K562 (cell line): ENCODE data around the gene TGFBR3L. TPM values are rescaled to one million over a fixed set of nuclear protein-coding genes. Genes with fewer than 3 reads are reported as not detected.
A peak's percentile ranks its signal among the peaks of the same experiment; 100 is the strongest.

Source experiments
- BHLHE40 ChIP-seq: IDR thresholded peaks from 2 replicates; pipeline ENCODE4 v1.6.1; 2011; ENCODE audit warnings: low read length, improper control_type of control experiment
- CBFA2T3 ChIP-seq: fragments of 450-650 bp; IDR thresholded peaks from 2 replicates; pipeline ENCODE4 v1.6.1; 2017
- CBX8 ChIP-seq: fragments of 200-600 bp; sonication (generic); IDR thresholded peaks from 2 replicates; pipeline ENCODE4 v1.6.1; 2012; ENCODE audit warnings: borderline replicate concordance, mixed run types, low read depth, mild to moderate bottlenecking, moderate library complexity, mixed read lengths, low read length, control low read depth, inconsistent platforms; ENCODE audit not compliant: poor library complexity, severe bottlenecking; ENCODE audit errors: extremely low read depth
- ELF2 ChIP-seq: fragments of 250-450 bp; sonication (Bioruptor Pico); IDR thresholded peaks from 2 replicates; pipeline ENCODE4 v1.5.0; 2021; ENCODE audit warnings: mild to moderate bottlenecking
- ELK3 ChIP-seq: fragments of 450-650 bp; formaldehyde crosslinking; IDR thresholded peaks from 2 replicates; pipeline ENCODE4 v1.4.0; 2020; ENCODE audit warnings: mild to moderate bottlenecking
- FOXP1 ChIP-seq: sonication (generic); formaldehyde crosslinking; IDR thresholded peaks from 2 replicates; pipeline ENCODE4 v1.8.0; 2022; ENCODE audit warnings: mild to moderate bottlenecking, missing genetic modification reagents
- HDGF ChIP-seq: fragments of 450-650 bp; IDR thresholded peaks from 2 replicates; pipeline ENCODE4 v1.6.1; 2016
- HMGN3 ChIP-seq: IDR thresholded peaks from 2 replicates; pipeline ENCODE4 v1.6.1; 2011; ENCODE audit warnings: borderline replicate concordance, low read depth, mild to moderate bottlenecking, mixed read lengths, low read length; ENCODE audit not compliant: insufficient read length; ENCODE audit errors: extremely low read depth
- NRF1 ChIP-seq, 2 experiments: fragments of 450-650 bp; IDR thresholded peaks in 1 of 2; conservative IDR thresholded peaks in 1 of 2; 2 replicates each; pipeline ENCODE4 v1.6.1; 2014; ENCODE audit warnings: mild to moderate bottlenecking in 2 of 2
- PCBP1 ChIP-seq: fragments of 200-400 bp; formaldehyde crosslinking; IDR thresholded peaks from 2 replicates; pipeline ENCODE4 v1.6.1; 2018; ENCODE audit warnings: mild to moderate bottlenecking, low read depth, low read length; ENCODE audit not compliant: poor library complexity, severe bottlenecking
- PHF20 ChIP-seq: fragments of 450-650 bp; IDR thresholded peaks from 2 replicates; pipeline ENCODE4 v1.6.1; 2018; ENCODE audit not compliant: partially characterized antibody
- SMC3 ChIP-seq: conservative IDR thresholded peaks from 2 replicates; pipeline ENCODE4 v1.6.1; 2011; ENCODE audit warnings: low read depth, low read length, improper control_type of control experiment; ENCODE audit not compliant: insufficient read depth
- TAF7 ChIP-seq: fragments of 450-650 bp; IDR thresholded peaks from 2 replicates; pipeline ENCODE4 v1.6.1; 2016; ENCODE audit warnings: missing genetic modification characterization, missing compliant biosample characterization
- ZBTB2 ChIP-seq: fragments of 450-650 bp; IDR thresholded peaks from 2 replicates; pipeline ENCODE4 v1.6.1; 2016; ENCODE audit warnings: antibody characterized with exemption
- ZBTB49 ChIP-seq: sonication (generic); formaldehyde crosslinking; IDR thresholded peaks from 2 replicates; pipeline ENCODE4 v1.8.0; 2022; ENCODE audit warnings: missing genetic modification reagents, mild to moderate bottlenecking, borderline replicate concordance
- ZC3H11A ChIP-seq: IDR thresholded peaks from 2 replicates; pipeline ENCODE4 v1.6.1; 2012; ENCODE audit warnings: low read depth, low read length, improper control_type of control experiment
- ZKSCAN3 ChIP-seq: fragments of 250-450 bp; sonication (Bioruptor Pico); IDR thresholded peaks from 2 replicates; pipeline ENCODE4 v1.4.0; 2020
- ZNF146 ChIP-seq: IDR thresholded peaks from one replicate; pipeline ENCODE4 v1.6.1; 2018; ENCODE audit warnings: missing compliant biosample characterization; ENCODE audit not compliant: unreplicated experiment
- ZNF197 ChIP-seq: fragments of 200-800 bp; sonication (Bioruptor generic); IDR thresholded peaks from 2 replicates; pipeline ENCODE4 v1.6.1; 2016; ENCODE audit warnings: low read depth, missing genetic modification characterization, missing compliant biosample characterization
- ZNF274 ChIP-seq: IDR thresholded peaks from 2 replicates; pipeline ENCODE4 v1.6.1; 2011; ENCODE audit warnings: low read depth, mild to moderate bottlenecking, low read length, moderate library complexity, borderline replicate concordance
- ZNF280B ChIP-seq: fragments of 250-450 bp; sonication (Bioruptor Pico); IDR thresholded peaks from 2 replicates; pipeline ENCODE4 v1.5.1; 2021; ENCODE audit warnings: mild to moderate bottlenecking
- ZNF444 ChIP-seq: fragments of 250-450 bp; sonication (Bioruptor Pico); IDR thresholded peaks from 2 replicates; pipeline ENCODE4 v1.4.0; 2020; ENCODE audit warnings: mild to moderate bottlenecking, moderate library complexity
- ZNF668 ChIP-seq: fragments of 250-450 bp; sonication (Bioruptor Pico); IDR thresholded peaks from 2 replicates; pipeline ENCODE4 v1.8.0; 2022; ENCODE audit warnings: mild to moderate bottlenecking, inconsistent platforms
- polyA plus RNA-seq, 8 experiments: library from polyadenylated mRNA; depleted of rRNA in 4 of 8; stranded (reverse) in 5 of 8; unstranded in 3 of 8; fragments of >200 nt; fragmentation: Nextera tagmentation in 2 of 8; fragmentation: Illumina TruSeq in 1 of 8; extraction: Ambion mirVana in 2 of 8; extraction: Trizol in 1 of 8; gene quantifications; 2 replicates each; pipeline versions ENCODE4 v1.2.1 to v1.2.3, GENCODE V29; 2011 to 2014; ENCODE audit warnings: inconsistent platforms in 1 of 8, missing spikeins in 1 of 8
- total RNA-seq, 7 experiments: library from RNA; depleted of rRNA in 6 of 7; stranded (reverse); fragments of >200 nt in 6 of 7; fragmentation: Illumina TruSeq in 2 of 7; extraction: Trizol in 2 of 7; gene quantifications; 2 replicates each; pipeline versions ENCODE4 v1.2.1 to v1.2.3, GENCODE V29; 2011 to 2021; ENCODE audit warnings: low replicate concordance in 1 of 7

TGFBR3L gene
- total and polyA plus RNA-seq, 9 of the 15 experiments (the other 6 are each of a cell fraction or from before 2014, with no cell fraction given) = not detected

- TF ChIP-seq NRF1 (conservative IDR thresholded peaks at IDR 0.05 in 1 of 2, IDR thresholded peaks at IDR 0.05 in 1 of 2) (peak; percentile 64 to 68), CBFA2T3 (no peak), FOXP1 (no peak), ELF2 (CRISPR knock-in tag) (no peak), PHF20 (peak; percentile 67), BHLHE40 (no peak), PCBP1 (peak; percentile 51), CBX8 (no peak), ELK3 (CRISPR knock-in tag) (no peak), ZNF444 (no peak), ZNF274 (no peak), ZBTB49 (CRISPR knock-in tag) (no peak), ZNF668 (CRISPR knock-in tag) (no peak), HMGN3 (peak; percentile 44), ZNF197 (CRISPR knock-in tag) (no peak), HDGF (no peak), SMC3 (no peak), ZKSCAN3 (CRISPR knock-in tag) (no peak), ZNF280B (no peak), ZC3H11A (no peak), TAF7 (tag) (no peak), ZBTB2 (no peak), ZNF146 (no peak)
Measured at GRCh38 chr19:7888145-7888825, 26.3 kb upstream of the TGFBR3L start, which contains the start of gene LRRC8E (continued).
